Cardiac fibroblast (primary cell): ENCODE data around the gene ALK.

ENCODE experiments used
- DNase-seq, 2 donors: peaks; one replicate each; pipeline versions ENCODE4 v3.0.0 to v3.0.0-alpha.2; 2010; ENCODE audit warnings: low read depth in 2 of 2
- H3K4me3 ChIP-seq, 2 donors: replicated peaks in 1 of 2; 1 replicate in 1 of 2; 2 replicates in 1 of 2; pipeline ENCODE4 v1.5.1; 2011; ENCODE audit warnings: low read depth in 2 of 2, low read length in 2 of 2, mild to moderate bottlenecking in 2 of 2, moderate library complexity in 1 of 2
- TF ChIP-seq, protein P1 (sequence below): IDR thresholded peaks from one replicate; pipeline ENCODE4 v1.5.1; 2011; ENCODE audit warnings: low read depth, mild to moderate bottlenecking, low read length, inconsistent platforms

Gene ALK

DNA sequence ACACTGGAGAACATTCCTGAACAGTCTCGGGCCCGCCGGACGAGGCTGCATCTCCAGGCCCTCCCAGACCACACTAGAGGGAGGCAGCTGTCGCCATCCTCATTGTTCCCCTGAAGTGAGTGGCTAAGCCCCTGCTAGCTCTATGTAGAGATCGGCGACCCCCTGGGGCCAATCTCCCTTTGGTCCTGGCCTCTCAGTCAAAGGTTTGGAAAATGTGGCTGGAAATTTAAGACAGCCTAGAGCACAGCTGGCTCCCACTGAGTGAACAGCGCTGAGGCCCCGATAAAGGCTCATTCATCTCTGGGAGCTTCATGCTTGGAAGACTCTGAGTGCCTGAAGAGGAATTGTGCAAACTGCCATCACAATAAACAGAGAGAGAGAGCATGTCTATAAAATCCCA lies 445.9 kb downstream of the ALK start:
- TF ChIP-seq, protein P1, sequence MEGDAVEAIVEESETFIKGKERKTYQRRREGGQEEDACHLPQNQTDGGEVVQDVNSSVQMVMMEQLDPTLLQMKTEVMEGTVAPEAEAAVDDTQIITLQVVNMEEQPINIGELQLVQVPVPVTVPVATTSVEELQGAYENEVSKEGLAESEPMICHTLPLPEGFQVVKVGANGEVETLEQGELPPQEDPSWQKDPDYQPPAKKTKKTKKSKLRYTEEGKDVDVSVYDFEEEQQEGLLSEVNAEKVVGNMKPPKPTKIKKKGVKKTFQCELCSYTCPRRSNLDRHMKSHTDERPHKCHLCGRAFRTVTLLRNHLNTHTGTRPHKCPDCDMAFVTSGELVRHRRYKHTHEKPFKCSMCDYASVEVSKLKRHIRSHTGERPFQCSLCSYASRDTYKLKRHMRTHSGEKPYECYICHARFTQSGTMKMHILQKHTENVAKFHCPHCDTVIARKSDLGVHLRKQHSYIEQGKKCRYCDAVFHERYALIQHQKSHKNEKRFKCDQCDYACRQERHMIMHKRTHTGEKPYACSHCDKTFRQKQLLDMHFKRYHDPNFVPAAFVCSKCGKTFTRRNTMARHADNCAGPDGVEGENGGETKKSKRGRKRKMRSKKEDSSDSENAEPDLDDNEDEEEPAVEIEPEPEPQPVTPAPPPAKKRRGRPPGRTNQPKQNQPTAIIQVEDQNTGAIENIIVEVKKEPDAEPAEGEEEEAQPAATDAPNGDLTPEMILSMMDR, result no peak
- no peak overlapping the region for H3K4me3 ChIP-seq
- no peak for DNase-seq

DNA sequence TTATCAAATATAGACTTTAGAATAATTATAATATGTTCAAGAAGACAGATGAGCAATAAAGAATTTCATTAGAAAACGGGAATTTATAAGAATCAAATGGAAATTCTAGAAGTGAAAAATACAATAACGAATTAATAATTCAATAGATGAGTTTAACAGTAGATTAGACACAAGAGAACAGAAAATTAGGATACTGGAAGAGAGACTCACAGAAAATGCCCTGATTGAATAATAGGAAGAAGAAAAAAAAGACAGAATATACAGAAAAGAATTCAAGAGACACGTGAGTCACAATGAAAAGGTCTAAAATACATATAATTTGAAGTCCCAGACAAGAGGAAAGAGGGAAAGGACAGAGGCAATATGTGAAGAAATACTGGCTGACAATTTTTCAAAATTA lies 451.4 kb downstream of the ALK start:
- TF ChIP-seq, protein P1, result no peak
- no peak overlapping the region for H3K4me3 ChIP-seq
- DNase-seq, result no peak

DNA sequence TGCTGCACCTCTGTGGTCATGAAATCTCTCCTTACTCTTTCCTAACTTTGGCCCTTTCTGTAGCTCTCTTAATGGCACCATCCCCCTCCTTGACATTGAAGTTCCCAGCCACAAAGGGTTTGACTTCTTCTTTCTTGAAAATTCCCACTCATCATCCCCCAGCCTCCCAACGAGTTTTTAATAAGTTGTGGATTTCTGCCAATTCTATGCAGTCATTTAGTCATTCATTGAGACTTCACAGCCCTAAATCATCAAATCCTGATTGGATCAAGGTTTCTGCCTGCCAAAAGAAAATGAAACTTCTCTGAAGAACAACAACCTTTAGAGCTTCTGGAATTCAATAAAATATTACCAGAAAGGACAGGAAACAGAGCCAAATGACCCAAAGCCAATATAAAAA lies 451.9 kb downstream of the ALK start:
- H3K4me3 ChIP-seq, result no peak overlapping the region
- no peak for DNase-seq
- TF ChIP-seq, protein P1, result no peak

DNA sequence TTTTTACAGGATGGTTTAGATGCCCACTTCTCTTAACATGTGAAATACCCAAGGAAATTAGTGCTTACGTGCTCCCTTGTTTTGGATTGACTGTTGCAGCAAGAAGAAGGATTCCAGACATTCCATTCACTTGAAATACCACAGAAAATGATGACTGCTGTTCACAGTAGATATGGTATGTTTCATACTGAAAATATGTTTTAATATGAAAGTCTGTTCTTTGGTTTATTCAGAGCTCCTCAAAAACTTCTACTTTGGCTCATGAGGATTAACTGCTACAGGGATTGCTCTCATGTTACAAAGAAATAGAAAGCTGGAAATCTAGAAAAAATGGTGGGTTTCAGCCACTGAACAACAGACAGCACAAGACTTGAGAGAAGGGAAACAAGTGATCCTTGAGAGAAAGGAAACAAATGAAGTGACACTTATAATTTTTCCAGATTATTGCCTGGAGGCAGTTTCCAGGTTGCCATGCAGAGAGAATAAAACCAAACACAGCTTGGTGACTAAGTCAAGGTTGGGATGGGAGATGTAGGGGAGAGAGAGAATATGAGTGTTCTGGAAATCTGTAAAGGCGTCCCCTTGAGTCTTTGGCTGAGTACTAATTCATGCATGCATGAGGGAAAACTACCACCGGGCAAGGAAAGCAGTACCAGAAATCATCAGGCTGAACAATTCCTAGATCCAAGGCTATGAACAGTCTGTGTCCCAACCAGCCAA lies 458.0 kb downstream of the ALK start:
- no peak overlapping the region for H3K4me3 ChIP-seq
- peak; percentile 80 to 90 for DNase-seq
- TF ChIP-seq, protein P1, result no peak

DNA sequence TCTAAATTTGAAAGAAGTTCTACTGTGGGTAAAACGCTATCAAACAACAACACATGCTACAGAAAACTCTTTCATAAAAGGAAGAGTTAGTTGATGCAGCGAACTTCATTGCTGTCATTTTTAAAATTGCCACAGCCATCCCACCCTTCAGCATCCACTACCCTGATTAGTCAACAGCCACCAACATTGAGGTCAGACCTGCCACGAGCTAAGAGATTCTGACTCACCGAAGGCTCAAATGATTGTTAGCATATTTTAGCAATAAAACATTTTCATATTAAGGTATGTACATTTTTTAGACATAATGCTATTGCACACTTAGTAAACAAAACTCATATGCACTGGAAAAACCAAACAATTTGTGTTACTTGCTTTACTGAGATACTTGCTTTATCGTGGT lies 459.1 kb downstream of the ALK start:
- TF ChIP-seq, protein P1, result no peak
- DNase-seq, result peak; percentile 4 to 74
- H3K4me3 ChIP-seq, result no peak overlapping the region

DNA sequence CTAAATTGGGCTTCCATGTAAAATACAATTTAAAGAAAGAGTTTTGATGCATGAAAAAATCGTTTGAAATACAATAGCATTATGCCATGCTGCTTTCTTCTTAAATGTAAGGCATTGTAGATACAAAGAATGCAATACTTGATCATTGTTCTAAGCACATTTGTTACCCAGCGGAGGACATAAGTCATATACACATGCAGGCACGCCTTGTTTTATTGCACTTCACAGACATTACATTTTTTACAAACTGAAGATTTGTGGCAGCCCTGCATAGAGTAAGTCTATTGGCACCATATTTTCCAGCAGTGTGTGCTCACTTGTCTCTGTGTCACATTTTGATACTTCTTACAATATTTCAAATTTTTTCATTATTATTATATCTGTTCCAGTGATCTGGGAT lies 461.2 kb downstream of the ALK start:
- DNase-seq, result no peak
- H3K4me3 ChIP-seq, result no peak overlapping the region
- TF ChIP-seq, protein P1, result no peak
